Lower lobe of right lung (tissue), 2 donors: Measurements from ENCODE around the gene MCTP1. TPM values are rescaled to one million over a fixed set of nuclear protein-coding genes. Genes with fewer than 3 reads are reported as not detected.

ENCODE experiments used
- ATAC-seq, 2 donors: fragments of 200-7000 bp; cut with Tn5 transposase; one replicate each; pipeline ENCODE4 v1.9.1; 2020 to 2022; ENCODE audit warnings: mild to moderate bottlenecking in 2 of 2, moderate library complexity in 2 of 2
- DNase-seq: peaks from one replicate; pipeline ENCODE4 v3.0.0-alpha.2; 2020
- H3K27ac ChIP-seq: fragments of 200-600 bp; one replicate; pipeline ENCODE4 v1.8.0; 2022
- H3K27me3 ChIP-seq: fragments of 200-600 bp; one replicate; pipeline ENCODE4 v1.8.0; 2022; ENCODE audit warnings: low read depth
- H3K36me3 ChIP-seq: fragments of 200-600 bp; one replicate; pipeline ENCODE4 v1.8.0; 2022; ENCODE audit warnings: mild to moderate bottlenecking
- H3K4me1 ChIP-seq: fragments of 200-600 bp; one replicate; pipeline ENCODE4 v1.8.0; 2022
- H3K4me3 ChIP-seq: fragments of 200-600 bp; one replicate; pipeline ENCODE4 v1.8.0; 2022; ENCODE audit warnings: mild to moderate bottlenecking
- H3K9me3 ChIP-seq: fragments of 200-600 bp; one replicate; pipeline ENCODE4 v1.8.0; 2022
- CTCF ChIP-seq: fragments of 200-600 bp; IDR thresholded peaks from one replicate; pipeline ENCODE4 v1.8.0; 2022; ENCODE audit warnings: antibody characterized with exemption, mild to moderate bottlenecking
- intact Hi-C: fragments of 100-400 bp; cut with DNase I; formaldehyde crosslinking; loops from one replicate; pipeline ENCODE4 v1.11.0; 2022
- total RNA-seq: library from RNA; stranded (reverse); fragmentation: NEBNext Ultra II Directional; extraction: Animal tissue kit (Norgen Biotek cat#: 25700); gene quantifications from one replicate; pipeline ENCODE4 v1.2.1, GENCODE V29; 2021
- donor health status: DM: no; HTN: yes; CAD: no; lungs with severe emphysema.

Gene MCTP1
- total RNA-seq, 1 donor from 2014 or later: 38.7 TPM

- TF ChIP-seq CTCF: no peak
- intact Hi-C loops: no loop called here
Observed at GRCh38 chr5:94992325-94992724, 292.6 kb downstream of the MCTP1 start.

GRCh38 chr5:94983861-94984535, 300.9 kb downstream of the MCTP1 start:
- intact Hi-C loops: no loop called here
- Histone ChIP-seq H3K9me3 (no peaks in the 10 kb centered on the region), H3K36me3 (no peaks in the 10 kb centered on the region), H3K27ac (no peak overlapping the region), H3K4me3 (no peak overlapping the region), H3K4me1 (no peaks in the 10 kb centered on the region), H3K27me3 (no peaks in the 10 kb centered on the region)
- DNase-seq (no peak), ATAC-seq (no peak)
- TF ChIP-seq CTCF: no peak

More at GRCh38 chr5:94992325-94992724, 292.6 kb downstream of the MCTP1 start:
- Histone ChIP-seq H3K27me3 (no peaks in the 10 kb centered on the region), H3K9me3 (no peaks in the 10 kb centered on the region), H3K4me1 (no peaks in the 10 kb centered on the region), H3K4me3 (no peak overlapping the region), H3K36me3 (no peaks in the 10 kb centered on the region), H3K27ac (no peak overlapping the region)
- ATAC-seq: no peak
- DNase-seq: no peak

GRCh38 chr5:94977437-94977836, 307.5 kb downstream of the MCTP1 start:
- no peak for TF ChIP-seq CTCF
- Histone ChIP-seq H3K9me3 (peaks cover 25% of the 10 kb centered on the region), H3K36me3 (no peaks in the 10 kb centered on the region), H3K27me3 (no peaks in the 10 kb centered on the region), H3K4me3 (no peak overlapping the region), H3K4me1 (no peaks in the 10 kb centered on the region), H3K27ac (no peak overlapping the region)
- ATAC-seq (no peak), DNase-seq (no peak)
- intact Hi-C loops: no loop called here

- no peak for TF ChIP-seq CTCF
- Histone ChIP-seq H3K4me1 (no peaks in the 10 kb centered on the region), H3K27me3 (no peaks in the 10 kb centered on the region), H3K36me3 (no peaks in the 10 kb centered on the region), H3K27ac (no peak overlapping the region), H3K9me3 (peaks cover 25% of the 10 kb centered on the region), H3K4me3 (no peak overlapping the region)
- ATAC-seq: no peak
- intact Hi-C loops: no loop called here
- no peak for DNase-seq
Observed at GRCh38 chr5:94976853-94977252, 308.0 kb downstream of the MCTP1 start.

GRCh38 chr5:94972268-94972667, 312.6 kb downstream of the MCTP1 start:
- peaks cover 9% of the 10 kb centered on the region for H3K4me1 ChIP-seq
- H3K36me3 ChIP-seq: no peaks in the 10 kb centered on the region
- DNase-seq (no peak), ATAC-seq (no peak)
- intact Hi-C loops: no loop called here
- H3K9me3 ChIP-seq: peaks cover 18% of the 10 kb centered on the region
- H3K4me3 ChIP-seq: no peak overlapping the region
- H3K27ac ChIP-seq: no peak overlapping the region
- H3K27me3 ChIP-seq: no peaks in the 10 kb centered on the region
- no peak for TF ChIP-seq CTCF
